ENCODE measurements around the gene PLA2G2D.

- no peak for TF ChIP-seq CTCF (conservative IDR thresholded peaks at IDR 0.05; ENCODE audit: low read length)
- no peak for TF ChIP-seq EZH2phosphoT487 (IDR thresholded peaks at IDR 0.05; ENCODE audit: borderline replicate concordance)
Observed at GRCh38 chr1:20147846-20148570, 28.7 kb upstream of the PLA2G2D start.
